ACC112 (cell line): ENCODE measurements around the gene RMI2.

Experiments used
- H2AFZ ChIP-seq: fragments of 200-600 bp; sonication (generic); one replicate; pipeline ENCODE4 v1.6.0; 2017; ENCODE audit warnings: antibody characterized with exemption, low read length; ENCODE audit not compliant: unreplicated experiment
- H3K27ac ChIP-seq: fragments of 200-600 bp; sonication (generic); 2 replicates; pipeline ENCODE4 v1.5.1; 2014; ENCODE audit warnings: low read depth, mild to moderate bottlenecking, antibody characterized with exemption, low read length, moderate library complexity
- H3K27me3 ChIP-seq: fragments of 200-600 bp; sonication (generic); 2 replicates; pipeline ENCODE4 v1.6.1; 2014; ENCODE audit warnings: mild to moderate bottlenecking, antibody characterized with exemption, low read length, moderate library complexity, mixed read lengths; ENCODE audit not compliant: insufficient read depth
- H3K36me3 ChIP-seq: fragments of 200-600 bp; sonication (generic); 2 replicates; pipeline ENCODE4 v1.6.1; 2016; ENCODE audit warnings: mild to moderate bottlenecking, antibody characterized with exemption, low read length, moderate library complexity, mixed read lengths; ENCODE audit not compliant: insufficient read depth
- H3K4me1 ChIP-seq: fragments of 200-600 bp; sonication (generic); one replicate; pipeline ENCODE4 v1.6.1; 2016; ENCODE audit warnings: low read length, mixed read lengths; ENCODE audit not compliant: insufficient read depth, unreplicated experiment, control insufficient read depth
- H3K4me3 ChIP-seq: fragments of 200-600 bp; sonication (generic); 2 replicates; pipeline ENCODE4 v1.5.1; 2014; ENCODE audit warnings: mild to moderate bottlenecking, low read depth, low read length
- H3K79me2 ChIP-seq: fragments of 200-600 bp; sonication (generic); one replicate; pipeline ENCODE4 v1.6.0; 2016; ENCODE audit warnings: low read length; ENCODE audit not compliant: control insufficient read depth, unreplicated experiment, insufficient read depth

Gene RMI2

GRCh38 chr16:11321662-11322061 lies 23.6 kb upstream of the RMI2 start:
- H3K27me3 ChIP-seq: no peaks in the 10 kb centered on the region
- no peaks in the 10 kb centered on the region for H3K4me1 ChIP-seq
- H3K27ac ChIP-seq: no peak overlapping the region
- no peaks in the 10 kb centered on the region for H3K79me2 ChIP-seq
- H3K36me3 ChIP-seq: peaks cover 2% of the 10 kb centered on the region; the same call in 1 of the 2 replicates
- H2AFZ ChIP-seq: no peak overlapping the region
- no peak overlapping the region for H3K4me3 ChIP-seq

DNA sequence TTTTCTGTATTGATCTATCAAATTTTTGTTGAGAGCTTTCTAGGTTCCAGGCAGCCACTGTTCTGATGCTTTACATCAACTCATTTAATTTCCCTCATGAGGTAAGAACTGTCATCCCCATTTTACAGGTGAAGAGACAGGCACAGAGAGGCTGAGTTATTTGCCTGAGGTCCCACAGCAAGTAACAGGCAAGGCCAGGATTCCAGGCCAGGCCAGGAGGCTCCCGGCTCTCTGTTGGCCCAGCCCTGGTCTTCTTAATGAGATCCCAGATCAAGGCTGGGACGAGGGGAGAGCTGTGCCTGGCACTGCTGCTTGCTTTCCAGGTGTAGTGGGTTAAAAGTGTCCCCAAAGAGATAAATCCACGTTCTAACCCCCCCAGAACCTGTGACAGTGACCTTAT lies 22.4 kb upstream of the RMI2 start:
- Histone ChIP-seq H3K79me2 (no peaks in the 10 kb centered on the region), H3K4me1 (peaks cover 1% of the 10 kb centered on the region), H3K27me3 (no peaks in the 10 kb centered on the region), H2AFZ (no peak overlapping the region), H3K27ac (no peak overlapping the region), H3K36me3 (peaks cover 2% of the 10 kb centered on the region; the same call in 1 of the 2 replicates), H3K4me3 (no peak overlapping the region)

DNA sequence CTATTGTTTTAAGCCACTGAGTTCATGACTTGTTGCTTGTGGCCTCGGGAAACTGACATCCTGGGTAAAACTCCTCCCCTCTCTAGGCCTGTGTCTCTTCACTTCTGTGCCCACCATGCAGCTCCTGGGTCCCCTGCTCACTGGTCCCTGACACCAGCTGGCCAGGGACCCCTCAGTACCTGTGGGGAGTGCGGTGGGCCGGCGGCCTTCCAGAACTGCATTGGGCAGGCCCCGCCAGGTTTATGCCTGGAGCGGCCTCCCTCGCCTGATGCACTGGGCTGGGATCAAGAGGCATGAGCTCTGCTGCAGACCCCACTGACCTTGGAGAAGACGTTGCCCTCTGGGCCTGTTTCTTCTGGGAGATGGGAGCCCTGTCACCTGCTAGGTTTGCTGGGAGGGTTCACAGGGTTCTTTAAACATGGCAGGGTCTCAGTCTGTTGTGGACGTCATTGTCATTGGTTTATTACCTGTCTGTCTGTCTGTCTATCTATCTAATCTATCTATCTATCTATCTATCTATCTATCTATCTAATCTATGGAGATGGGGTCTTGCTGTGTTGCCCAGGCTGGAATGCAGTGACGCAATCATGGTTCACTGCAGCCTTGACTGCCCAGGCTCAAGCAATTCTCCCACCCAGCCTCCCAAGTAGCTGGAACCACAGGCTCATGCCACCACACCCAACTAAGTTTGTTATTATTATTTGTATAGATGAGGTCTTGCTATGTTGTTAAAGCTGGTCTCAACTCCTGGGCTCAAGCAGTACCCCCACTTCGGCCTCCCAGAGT lies 21.5 kb upstream of the RMI2 start:
- Histone ChIP-seq H2AFZ (no peak overlapping the region), H3K36me3 (no peaks in the 10 kb centered on the region), H3K79me2 (no peaks in the 10 kb centered on the region), H3K27ac (no peak overlapping the region), H3K4me3 (no peak overlapping the region), H3K27me3 (no peaks in the 10 kb centered on the region), H3K4me1 (peaks cover 7% of the 10 kb centered on the region)

GRCh38 chr16:11325404-11326083 lies 19.7 kb upstream of the RMI2 start:
- Histone ChIP-seq H3K4me3 (no peak overlapping the region), H3K79me2 (no peaks in the 10 kb centered on the region), H3K36me3 (no peaks in the 10 kb centered on the region), H2AFZ (no peak overlapping the region), H3K27ac (no peak overlapping the region), H3K27me3 (no peaks in the 10 kb centered on the region), H3K4me1 (peaks cover 19% of the 10 kb centered on the region)

DNA sequence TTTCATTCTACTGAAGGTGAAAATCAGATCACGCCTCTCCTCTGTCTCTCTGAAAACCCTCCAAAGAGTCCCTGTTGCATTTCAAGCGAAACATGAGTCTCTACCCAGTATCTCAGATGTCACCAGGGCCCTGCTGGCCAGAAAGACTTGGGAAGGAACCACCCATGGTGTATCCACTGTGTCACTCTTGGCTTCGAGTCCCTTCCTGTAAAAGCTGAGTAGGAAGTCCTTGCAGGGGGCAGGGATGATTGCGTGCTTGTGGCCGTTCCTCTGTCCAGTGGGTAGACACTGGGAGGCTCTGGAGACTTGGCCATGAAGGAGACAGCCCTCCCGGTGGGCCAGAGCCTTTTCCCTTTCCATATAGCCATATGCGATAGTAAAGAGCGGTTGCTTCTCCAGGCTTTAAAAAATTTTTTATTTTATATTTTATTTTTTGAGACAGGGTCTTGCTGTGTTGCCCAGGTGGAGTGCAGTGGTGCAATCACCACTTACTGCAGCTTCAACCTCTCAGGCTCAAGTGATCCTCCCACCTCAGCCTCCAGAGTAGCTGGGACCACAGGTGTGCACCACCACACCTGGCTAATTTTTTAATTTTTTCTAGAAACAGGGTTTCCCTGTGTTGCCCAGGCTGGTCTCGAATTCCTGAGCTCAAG lies 19.0 kb upstream of the RMI2 start:
- no peak overlapping the region for H3K27ac ChIP-seq
- H2AFZ ChIP-seq: no peak overlapping the region
- peaks cover 19% of the 10 kb centered on the region for H3K4me1 ChIP-seq
- no peaks in the 10 kb centered on the region for H3K79me2 ChIP-seq
- no peak overlapping the region for H3K4me3 ChIP-seq
- no peaks in the 10 kb centered on the region for H3K36me3 ChIP-seq
- H3K27me3 ChIP-seq: no peaks in the 10 kb centered on the region

DNA sequence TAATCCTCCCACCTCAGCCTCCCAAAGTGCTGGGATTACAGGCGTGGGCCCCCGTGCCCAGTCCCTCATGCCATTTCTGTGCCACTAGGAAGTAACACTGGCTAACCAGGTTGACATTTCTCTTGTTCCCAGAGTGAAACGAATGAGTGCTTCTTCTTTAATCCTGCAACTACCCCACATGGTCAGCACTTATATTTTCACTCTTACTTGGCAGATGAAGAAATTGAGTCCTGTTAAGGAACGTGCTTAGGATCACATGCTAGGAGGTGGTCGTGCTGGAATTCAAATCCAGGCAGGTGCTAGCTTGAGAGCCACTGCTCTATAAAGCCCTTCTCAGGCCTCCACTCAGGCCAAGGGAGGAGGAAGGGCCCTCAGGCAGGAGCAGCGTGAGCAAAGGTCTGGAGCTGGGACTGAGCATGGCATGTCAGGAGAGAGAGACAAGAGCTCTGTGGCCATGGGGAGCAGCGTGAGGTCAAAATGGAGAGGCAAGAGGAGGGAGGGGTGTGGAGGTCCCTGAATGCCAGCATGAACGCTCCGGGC lies 18.5 kb upstream of the RMI2 start:
- H3K4me1 ChIP-seq: peaks cover 19% of the 10 kb centered on the region
- no peak overlapping the region for H2AFZ ChIP-seq
- H3K27me3 ChIP-seq: no peaks in the 10 kb centered on the region
- no peak overlapping the region for H3K27ac ChIP-seq
- H3K36me3 ChIP-seq: no peaks in the 10 kb centered on the region
- H3K79me2 ChIP-seq: no peaks in the 10 kb centered on the region
- H3K4me3 ChIP-seq: no peak overlapping the region

DNA sequence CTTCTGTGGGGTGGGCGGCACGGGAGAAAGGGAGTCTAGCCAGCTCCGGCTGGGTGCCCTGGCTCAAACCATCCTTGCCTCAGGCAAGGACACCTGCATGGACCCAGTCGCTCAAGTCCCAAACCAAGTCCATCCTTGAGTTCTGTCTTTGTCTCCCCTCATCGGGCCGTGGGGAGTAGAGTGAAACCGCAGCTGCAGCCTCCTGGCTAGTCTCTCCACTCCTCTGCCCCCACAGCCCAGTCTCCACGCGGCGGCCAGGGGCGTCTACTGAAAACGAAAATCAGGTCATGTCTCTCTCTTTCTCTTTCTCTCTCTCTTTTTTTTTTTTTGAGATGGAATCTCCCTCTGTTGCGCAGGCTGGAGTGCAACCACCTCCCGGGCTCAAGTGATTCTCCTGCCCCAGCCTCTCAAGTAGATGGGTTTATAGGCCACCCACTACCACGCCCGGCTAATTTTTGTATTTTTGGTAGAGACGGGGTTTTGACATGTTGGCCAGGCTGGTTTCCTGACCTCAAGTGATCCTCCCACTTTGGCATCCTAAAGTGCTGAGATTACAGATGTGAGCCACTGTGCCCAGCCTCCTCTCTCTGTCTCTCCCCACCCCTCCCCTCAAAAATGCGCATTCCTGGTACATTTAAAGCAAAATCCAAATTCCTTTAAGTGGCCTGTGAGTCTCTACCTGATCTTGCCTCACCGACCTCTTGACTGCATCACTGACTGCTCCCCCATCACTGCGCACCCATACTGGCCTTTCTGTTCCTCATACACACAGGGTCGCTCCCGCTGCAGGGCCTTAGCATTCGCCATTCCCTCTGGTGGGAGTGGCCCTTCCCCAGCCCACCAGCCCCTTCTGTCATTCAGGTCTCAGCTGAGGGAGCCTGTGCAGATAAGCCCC lies 17.7 kb upstream of the RMI2 start:
- Histone ChIP-seq H3K4me1 (peaks cover 19% of the 10 kb centered on the region), H2AFZ (no peak overlapping the region), H3K27me3 (no peaks in the 10 kb centered on the region), H3K4me3 (no peak overlapping the region), H3K36me3 (no peaks in the 10 kb centered on the region), H3K79me2 (no peaks in the 10 kb centered on the region), H3K27ac (no peak overlapping the region)

DNA sequence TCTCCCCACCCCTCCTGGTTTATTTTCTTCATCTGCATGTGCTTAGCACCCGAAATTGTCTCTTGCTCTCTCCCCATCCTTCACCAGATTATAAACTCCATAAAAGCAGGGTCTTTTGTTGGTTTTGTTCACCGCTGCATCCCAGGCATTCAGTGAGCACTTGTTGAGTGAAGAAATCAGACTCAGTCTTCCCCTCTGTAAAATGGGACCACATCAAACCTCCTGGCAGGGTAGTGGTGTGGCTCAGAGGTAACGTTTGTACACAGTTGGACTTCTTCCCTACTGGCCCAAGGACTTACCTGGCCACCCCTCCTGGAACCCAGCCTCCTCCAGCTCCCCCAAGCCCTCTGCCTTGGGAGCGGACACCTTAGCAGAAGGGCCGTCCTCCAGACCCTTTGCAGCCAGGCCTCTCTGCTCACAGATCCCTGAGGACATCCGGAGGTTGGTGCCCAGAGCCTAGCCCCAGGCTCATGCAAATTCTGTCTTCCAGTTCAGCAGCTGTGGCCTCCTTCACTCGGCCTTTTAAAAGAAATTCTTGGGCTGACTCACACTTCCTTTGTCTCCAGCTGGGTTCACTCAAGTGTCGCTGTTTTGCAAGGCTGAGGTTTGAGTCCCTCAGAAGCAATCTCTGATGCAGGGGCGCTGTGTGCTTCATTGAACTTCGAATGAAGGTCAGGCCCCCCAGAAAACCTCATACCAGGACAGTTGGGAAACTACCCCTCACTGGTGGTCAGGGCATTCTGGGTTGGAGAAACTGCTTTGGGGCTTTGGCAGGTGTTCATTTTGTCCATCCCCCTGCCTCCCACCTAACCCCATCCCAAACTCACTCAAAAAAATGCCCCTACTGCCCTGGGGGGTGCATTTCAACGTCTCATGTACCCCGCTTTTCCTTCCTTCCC lies 16.8 kb upstream of the RMI2 start:
- peak overlapping the region; percentile 71 for H3K4me3 ChIP-seq
- no peak overlapping the region for H2AFZ ChIP-seq
- no peak overlapping the region; the same call in 1 of the 2 replicates for H3K27ac ChIP-seq
- no peaks in the 10 kb centered on the region for H3K27me3 ChIP-seq
- H3K4me1 ChIP-seq: peaks cover 19% of the 10 kb centered on the region
- no peaks in the 10 kb centered on the region for H3K36me3 ChIP-seq
- H3K79me2 ChIP-seq: no peaks in the 10 kb centered on the region

GRCh38 chr16:11329071-11329491 lies 16.2 kb upstream of the RMI2 start:
- peak overlapping the region; percentile 71 for H3K4me3 ChIP-seq
- no peak overlapping the region for H2AFZ ChIP-seq
- H3K27me3 ChIP-seq: no peaks in the 10 kb centered on the region
- no peaks in the 10 kb centered on the region for H3K36me3 ChIP-seq
- no peak overlapping the region; the same call in 1 of the 2 replicates for H3K27ac ChIP-seq
- peaks cover 19% of the 10 kb centered on the region for H3K4me1 ChIP-seq
- H3K79me2 ChIP-seq: no peaks in the 10 kb centered on the region
